Measurements from ENCODE around the gene B4GALT1. TPM values are rescaled to one million over a fixed set of nuclear protein-coding genes. Genes with fewer than 3 reads are reported as not detected.

Gene B4GALT1
- total and polyA plus RNA-seq, 12 donors: 14.8 to 117 (median 42.6) TPM

GRCh38 chr9:33120620-33121019 is 46.5 kb downstream of the B4GALT1 start:
- no peak overlapping the region for H3K4me3 ChIP-seq
- WGBS, 2 donors: 87 to 90% methylated on average over 1 of the region's 1 CpG
- intact Hi-C loops (cut with DNase I): loop anchor here in 1 of 10 donors (5.0 kb wide), 1 partner anchor 47 kb away; the partner anchor contains the start of gene B4GALT1
- no peak for DNase-seq
- peaks cover 0 to 90% (median 18%) of the 10 kb centered on the region in 9 donors for H3K36me3 ChIP-seq
- TF ChIP-seq CTCF (IDR thresholded peaks at IDR 0.05): no peak
- peaks cover 5 to 61% (median 35%) of the 10 kb centered on the region in 9 donors for H3K4me1 ChIP-seq
- no peaks in the 10 kb centered on the region for H3K9me3 ChIP-seq
- no peaks in the 10 kb centered on the region for H3K27me3 ChIP-seq
- no peak overlapping the region for H3K27ac ChIP-seq
- no peak for ATAC-seq

GRCh38 chr9:33117796-33118195 is 49.3 kb downstream of the B4GALT1 start:
- TF ChIP-seq CTCF (IDR thresholded peaks at IDR 0.05): no peak
- H3K36me3 ChIP-seq: peaks cover 0 to 97% (median 29%) of the 10 kb centered on the region in 9 donors
- intact Hi-C loops (cut with DNase I): no loop called here
- no peak for DNase-seq
- H3K9me3 ChIP-seq: no peaks in the 10 kb centered on the region
- no peaks in the 10 kb centered on the region for H3K27me3 ChIP-seq
- peaks cover 5 to 59% (median 34%) of the 10 kb centered on the region in 9 donors for H3K4me1 ChIP-seq
- peak in 1 of 8 donors; percentile 10 for ATAC-seq
- WGBS, 2 donors: 92 to 95% methylated on average over 4 of the region's 4 CpGs
- peak overlapping the region in 7 of 10 donors; percentile 6 to 80 (median 63) for H3K27ac ChIP-seq
- no peak overlapping the region for H3K4me3 ChIP-seq

- DNase-seq: no peak
- Histone ChIP-seq H3K4me3 (no peak overlapping the region), H3K9me3 (no peaks in the 10 kb centered on the region), H3K36me3 (peaks cover 0 to 97% (median 30%) of the 10 kb centered on the region in 9 donors), H3K27me3 (no peaks in the 10 kb centered on the region), H3K27ac (peak overlapping the region in 8 of 10 donors; percentile 6 to 80 (median 60)), H3K4me1 (peaks cover 5 to 59% (median 34%) of the 10 kb centered on the region in 9 donors)
- peak in 1 of 8 donors; percentile 14 for ATAC-seq
- TF ChIP-seq CTCF (IDR thresholded peaks at IDR 0.05): no peak
- 18 to 32% methylated on average over 1 of the region's 1 CpG for WGBS, 2 donors
- intact Hi-C loops (cut with DNase I): no loop called here
These were observed 49.8 kb downstream of the B4GALT1 start for GRCh38 chr9:33117306-33117705.

GRCh38 chr9:33116860-33117259 is 50.3 kb downstream of the B4GALT1 start:
- H3K27ac ChIP-seq: peak overlapping the region in 8 of 10 donors; percentile 6 to 80 (median 60)
- no peaks in the 10 kb centered on the region for H3K9me3 ChIP-seq
- peaks cover 0 to 97% (median 33%) of the 10 kb centered on the region in 9 donors for H3K36me3 ChIP-seq
- ATAC-seq: peak in 6 of 8 donors; percentile 22 to 87 (median 56)
- H3K27me3 ChIP-seq: no peaks in the 10 kb centered on the region
- H3K4me3 ChIP-seq: no peak overlapping the region
- WGBS, 2 donors: 24 to 38% methylated on average over 2 of the region's 2 CpGs
- peaks cover 5 to 59% (median 34%) of the 10 kb centered on the region in 9 donors for H3K4me1 ChIP-seq
- intact Hi-C loops (cut with DNase I): no loop called here
- DNase-seq: no peak
- TF ChIP-seq CTCF (IDR thresholded peaks at IDR 0.05): no peak

All from heart right ventricle (tissue), 16 donors.